WTC11 (cell line): Measurements from ENCODE around the gene CHMP1A. TPM values are rescaled to one million over a fixed set of nuclear protein-coding genes. Genes with fewer than 3 reads are reported as not detected.
"Not testable (repeated sequence)": the region's sequence is repeated elsewhere in the genome, so short reads cannot be mapped to it uniquely, and the experiment has no call there.

Experiments
- ATAC-seq: fragments of 200-7000 bp; cut with Tn5 transposase; 2 replicates; pipeline ENCODE4 v1.10.0; 2021; ENCODE audit warnings: mild to moderate bottlenecking, moderate library complexity
- CTCF ChIA-PET: fragments of 300-600 bp; sonication (Branson Sonifier 250); formaldehyde crosslinking; loops from one replicate; lab custom pipeline; 2021; ENCODE audit warnings: antibody characterized with exemption; lab: Charles Lee
- POLR2A ChIA-PET: fragments of 350-600 bp; sonication (Branson Sonifier 250); formaldehyde crosslinking; loops from one replicate; lab custom pipeline; 2021; ENCODE audit warnings: antibody characterized with exemption; lab: Charles Lee
- DNase-seq: peaks from one replicate; pipeline ENCODE4 v3.0.0; 2021; ENCODE audit warnings: low spot score
- H3K27ac Mint-ChIP-seq: 2 replicates; pipeline ENCODE4 v1.8.0; 2021; ENCODE audit warnings: mixed read lengths
- H3K27me3 Mint-ChIP-seq: 2 replicates; pipeline ENCODE4 v1.8.0; 2021; ENCODE audit warnings: low read depth, mild to moderate bottlenecking, moderate library complexity, mixed read lengths
- H3K36me3 Mint-ChIP-seq: 2 replicates; pipeline ENCODE4 v1.8.0; 2021; ENCODE audit warnings: mixed read lengths
- H3K4me1 Mint-ChIP-seq: 2 replicates; pipeline ENCODE4 v1.8.0; 2022; ENCODE audit warnings: mixed read lengths
- H3K4me3 Mint-ChIP-seq: 2 replicates; pipeline ENCODE4 v1.8.0; 2021; ENCODE audit warnings: mild to moderate bottlenecking, moderate library complexity, mixed read lengths
- H3K9me3 Mint-ChIP-seq: 2 replicates; pipeline ENCODE4 v1.8.0; 2021; ENCODE audit warnings: mixed read lengths
- AR ChIP-seq: fragments of 250-450 bp; sonication (Bioruptor Pico); IDR thresholded peaks from 2 replicates; pipeline ENCODE4 v1.9.0; 2021; ENCODE audit warnings: mild to moderate bottlenecking
- ARID4B ChIP-seq: sonication (generic); formaldehyde crosslinking; IDR thresholded peaks from 2 replicates; pipeline ENCODE4 v1.8.0; 2023; ENCODE audit warnings: missing genetic modification reagents, mild to moderate bottlenecking, borderline replicate concordance
- ATF3 ChIP-seq: sonication (generic); formaldehyde crosslinking; conservative IDR thresholded peaks from 2 replicates; pipeline ENCODE4 v1.8.1; 2022; ENCODE audit warnings: mild to moderate bottlenecking, missing genetic modification reagents
- E2F4 ChIP-seq: sonication (generic); formaldehyde crosslinking; IDR thresholded peaks from 2 replicates; pipeline ENCODE4 v1.8.1; 2022; ENCODE audit warnings: low read depth, mild to moderate bottlenecking, moderate library complexity, missing genetic modification reagents, borderline replicate concordance
- EMX1 ChIP-seq: fragments of 250-450 bp; sonication (Bioruptor Pico); IDR thresholded peaks from 2 replicates; pipeline ENCODE4 v1.8.0; 2021; ENCODE audit warnings: mild to moderate bottlenecking
- GABPB1 ChIP-seq: sonication (generic); formaldehyde crosslinking; IDR thresholded peaks from 2 replicates; pipeline ENCODE4 v1.8.1; 2023; ENCODE audit warnings: mild to moderate bottlenecking, missing genetic modification reagents
- GTF2I ChIP-seq: fragments of 250-450 bp; sonication (Bioruptor Pico); conservative IDR thresholded peaks from 2 replicates; pipeline ENCODE4 v1.4.0; 2021; ENCODE audit warnings: mild to moderate bottlenecking
- KAT7 ChIP-seq: sonication (generic); formaldehyde crosslinking; IDR thresholded peaks from 2 replicates; pipeline ENCODE4 v1.8.1; 2023; ENCODE audit warnings: missing genetic modification reagents, mild to moderate bottlenecking, borderline replicate concordance
- NFE2L1 ChIP-seq: sonication (generic); formaldehyde crosslinking; IDR thresholded peaks from 2 replicates; pipeline ENCODE4 v1.8.1; 2023; ENCODE audit warnings: missing genetic modification reagents
- RELA ChIP-seq: sonication (generic); formaldehyde crosslinking; IDR thresholded peaks from 2 replicates; pipeline ENCODE4 v1.8.1; 2022; ENCODE audit warnings: missing genetic modification reagents, mild to moderate bottlenecking, borderline replicate concordance
- SOX15 ChIP-seq: fragments of 250-450 bp; sonication (Bioruptor Pico); IDR thresholded peaks from 2 replicates; pipeline ENCODE4 v1.9.0; 2021; ENCODE audit warnings: mild to moderate bottlenecking
- SP1 ChIP-seq: sonication (generic); formaldehyde crosslinking; conservative IDR thresholded peaks from 2 replicates; pipeline ENCODE4 v1.8.1; 2022; ENCODE audit warnings: missing genetic modification reagents
- TCF7 ChIP-seq: sonication (generic); formaldehyde crosslinking; IDR thresholded peaks from 2 replicates; pipeline ENCODE4 v1.8.0; 2022; ENCODE audit warnings: mild to moderate bottlenecking, low read depth, missing genetic modification reagents, moderate library complexity
- TEAD4 ChIP-seq: sonication (generic); formaldehyde crosslinking; IDR thresholded peaks from 2 replicates; pipeline ENCODE4 v1.8.0; 2022; ENCODE audit warnings: mild to moderate bottlenecking, missing genetic modification reagents
- TP53 ChIP-seq: sonication (generic); formaldehyde crosslinking; IDR thresholded peaks from 2 replicates; pipeline ENCODE4 v1.8.1; 2023; ENCODE audit warnings: mild to moderate bottlenecking, missing genetic modification reagents
- ZNF317 ChIP-seq: sonication (generic); formaldehyde crosslinking; IDR thresholded peaks from 2 replicates; pipeline ENCODE4 v1.8.1; 2023; ENCODE audit warnings: low read depth, mild to moderate bottlenecking, moderate library complexity, missing genetic modification reagents, borderline replicate concordance
- ZNF425 ChIP-seq: fragments of 250-450 bp; sonication (Bioruptor Pico); conservative IDR thresholded peaks from 2 replicates; pipeline ENCODE4 v1.9.0; 2021; ENCODE audit warnings: mild to moderate bottlenecking
- total RNA-seq: library from RNA; stranded (reverse); gene quantifications from 3 replicates; pipeline ENCODE4 v1.2.3, GENCODE V29; 2021

Gene CHMP1A
- total RNA-seq, 1 experiment from 2014 or later = 76.0 TPM

- TF ChIP-seq TCF7 (no peak), GTF2I (CRISPR knock-in tag) (no peak), ZNF317 (CRISPR knock-in tag) (no peak), AR (CRISPR knock-in tag) (no peak), SP1 (CRISPR knock-in tag) (peak; percentile 64), SOX15 (CRISPR knock-in tag) (no peak), NFE2L1 (no peak), ZNF425 (CRISPR knock-in tag) (no peak), ARID4B (CRISPR knock-in tag) (peak; percentile 68; the same call in 1 of the 2 replicates), ATF3 (no peak), GABPB1 (CRISPR knock-in tag) (peak; percentile 62; the same call in 1 of the 2 replicates), TEAD4 (CRISPR knock-in tag) (no peak), RELA (CRISPR knock-in tag) (no peak), EMX1 (CRISPR knock-in tag) (no peak), KAT7 (CRISPR knock-in tag) (no peak), E2F4 (CRISPR knock-in tag) (no peak), TP53 (CRISPR knock-in tag) (no peak)
These were observed 42.7 kb upstream of the CHMP1A start (continued) for GRCh38 chr16:89700100-89700648.

- ChIA-PET POLR2A (interaction anchor here (0.9 to 2.6 kb wide), 7 partner anchors 12 to 891 kb away, joined by 3 to 18 read pairs (median 6); partner anchors contain the start of genes CDK10, CHMP1A and SPATA33), CTCF (interaction anchor here (0.5 to 3.6 kb wide), 34 partner anchors 11 to 406 kb away, joined by 3 to 36 read pairs (median 4); partner anchors contain the start of genes CDK10, CHMP1A, MC1R and SPATA33)
- Mint-ChIP-seq H3K4me1 (peaks cover 12% of the 10 kb centered on the region), H3K4me3 (peak overlapping the region; percentile 64), H3K27me3 (peaks cover 21% of the 10 kb centered on the region)
- H3K9me3 Mint-ChIP-seq, ATAC-seq, H3K36me3 Mint-ChIP-seq, H3K27ac Mint-ChIP-seq, DNase-seq: not testable (repeated sequence)
These were observed 42.2 kb upstream of the CHMP1A start for GRCh38 chr16:89699629-89700099.

GRCh38 chr16:89698717-89699116 lies 41.2 kb upstream of the CHMP1A start:
- H3K36me3 Mint-ChIP-seq, H3K4me3 Mint-ChIP-seq, POLR2A ChIA-PET, H3K9me3 Mint-ChIP-seq, ATAC-seq, H3K27ac Mint-ChIP-seq, DNase-seq: not testable (repeated sequence)
- Mint-ChIP-seq H3K27me3 (peaks cover 12% of the 10 kb centered on the region), H3K4me1 (peaks cover 12% of the 10 kb centered on the region)
- CTCF ChIA-PET = interaction anchor here (3.6 kb wide), 1 partner anchor 12 kb away, joined by 19 read pairs; the partner anchor contains the start of gene CDK10
